ENCODE results near the gene HIF3A. TPM values are rescaled to one million over a fixed set of nuclear protein-coding genes. Genes with fewer than 3 reads are reported as not detected.

The HIF3A gene
- total RNA-seq, 2 experiments from 2014 or later: not detected

GRCh38 chr19:46380690-46381089, 83.8 kb downstream of the HIF3A start:
- Mint-ChIP-seq H3K27ac (no peak overlapping the region), H3K4me1 (ENCODE audit: low read depth) (peaks cover 2% of the 10 kb centered on the region), H3K4me3 (no peak overlapping the region), H3K36me3 (ENCODE audit: low read depth) (peaks cover 72% of the 10 kb centered on the region), H3K9me3 (ENCODE audit: insufficient read depth) (no peaks in the 10 kb centered on the region), H3K27me3 (ENCODE audit: low read depth) (no peaks in the 10 kb centered on the region)
- ATAC-seq (no peak), DNase-seq (no peak)
- ChIA-PET CTCF (interaction anchor here (1.7 to 3.9 kb wide), 2 partner anchors 15 to 34 kb away, joined by 6 to 12 read pairs; partner anchors contain the start of gene PPP5C), POLR2A (no interaction called here)

DNA sequence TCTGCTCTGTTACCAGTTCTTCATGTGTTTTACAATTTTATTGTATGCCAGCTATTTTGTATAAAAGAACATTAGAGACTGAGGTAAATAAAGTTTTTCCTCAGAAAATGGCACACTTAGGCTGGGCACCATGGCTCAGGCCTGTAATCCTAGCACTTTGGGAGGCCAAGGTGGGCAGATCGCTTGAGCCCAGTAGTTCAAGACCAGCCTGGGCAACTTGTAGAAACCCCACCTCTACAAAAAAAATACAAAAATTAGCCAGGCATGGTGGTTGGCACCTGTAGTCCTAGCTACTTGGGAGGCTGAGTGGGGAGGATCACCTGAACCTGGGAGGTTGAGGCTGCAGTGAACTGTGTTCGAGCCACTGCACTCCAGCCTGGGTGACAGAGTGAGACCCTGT, 84.5 kb downstream of the HIF3A start:
- Mint-ChIP-seq H3K36me3 (ENCODE audit: low read depth) (peaks cover 69% of the 10 kb centered on the region), H3K9me3 (ENCODE audit: insufficient read depth) (no peaks in the 10 kb centered on the region), H3K4me3 (no peak overlapping the region), H3K27me3 (ENCODE audit: low read depth) (no peaks in the 10 kb centered on the region), H3K27ac (no peak overlapping the region), H3K4me1 (ENCODE audit: low read depth) (peaks cover 2% of the 10 kb centered on the region)
- DNase-seq (no peak), ATAC-seq (no peak)
- POLR2A ChIA-PET: no interaction called here
- CTCF ChIA-PET: interaction anchor here (1.0 to 3.9 kb wide), 3 partner anchors 11 to 34 kb away, joined by 3 to 12 read pairs (median 6); partner anchors contain the start of gene PPP5C

DNA sequence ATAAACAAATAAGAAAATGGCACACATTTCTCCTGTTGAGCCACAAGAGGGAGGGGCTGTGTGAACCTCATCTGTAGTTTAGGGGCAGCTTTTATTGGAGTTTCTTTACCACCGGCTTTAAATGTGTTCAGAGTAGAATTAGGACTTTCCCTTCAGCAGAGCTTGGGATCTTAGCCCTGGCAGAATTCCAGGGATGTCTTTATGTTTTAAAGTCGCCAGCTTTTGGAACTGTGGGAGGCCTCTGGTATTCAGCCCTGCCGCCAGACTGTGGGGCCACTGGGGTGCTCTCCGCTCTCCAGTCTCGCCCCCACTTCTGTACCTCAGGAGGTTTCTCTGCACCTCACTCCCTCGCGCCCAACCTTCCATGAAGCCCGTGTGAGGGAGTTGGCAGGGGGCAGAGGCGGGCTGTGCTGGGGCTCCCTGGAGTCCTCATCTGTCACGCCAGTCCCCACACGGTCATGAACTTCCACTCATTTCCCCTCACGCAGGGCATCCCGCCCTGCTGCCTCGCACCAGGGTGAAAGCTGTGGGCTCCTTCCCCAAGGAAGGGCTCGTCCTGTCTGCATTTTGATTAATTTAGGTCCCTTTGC, 85.0 kb downstream of the HIF3A start:
- H3K9me3 Mint-ChIP-seq (ENCODE audit: insufficient read depth): no peaks in the 10 kb centered on the region
- ChIA-PET CTCF (interaction anchor here (0.9 to 3.9 kb wide), 4 partner anchors 12 to 35 kb away, joined by 3 to 12 read pairs (median 4); partner anchors contain the start of gene PPP5C), POLR2A (no interaction called here)
- no peak overlapping the region for H3K4me3 Mint-ChIP-seq
- peaks cover 2% of the 10 kb centered on the region for H3K4me1 Mint-ChIP-seq (ENCODE audit: low read depth)
- H3K27ac Mint-ChIP-seq: no peak overlapping the region
- peaks cover 66% of the 10 kb centered on the region for H3K36me3 Mint-ChIP-seq (ENCODE audit: low read depth)
- H3K27me3 Mint-ChIP-seq (ENCODE audit: low read depth): no peaks in the 10 kb centered on the region
- ATAC-seq (no peak), DNase-seq (no peak)

- CTCF ChIA-PET: interaction anchor here (1.0 to 3.9 kb wide), 3 partner anchors 12 to 103 kb away, joined by 4 to 12 read pairs (median 7); no protein-coding TSS in a partner anchor
Measured at GRCh38 chr19:46383171-46383815, 86.5 kb downstream of the HIF3A start.

DNA sequence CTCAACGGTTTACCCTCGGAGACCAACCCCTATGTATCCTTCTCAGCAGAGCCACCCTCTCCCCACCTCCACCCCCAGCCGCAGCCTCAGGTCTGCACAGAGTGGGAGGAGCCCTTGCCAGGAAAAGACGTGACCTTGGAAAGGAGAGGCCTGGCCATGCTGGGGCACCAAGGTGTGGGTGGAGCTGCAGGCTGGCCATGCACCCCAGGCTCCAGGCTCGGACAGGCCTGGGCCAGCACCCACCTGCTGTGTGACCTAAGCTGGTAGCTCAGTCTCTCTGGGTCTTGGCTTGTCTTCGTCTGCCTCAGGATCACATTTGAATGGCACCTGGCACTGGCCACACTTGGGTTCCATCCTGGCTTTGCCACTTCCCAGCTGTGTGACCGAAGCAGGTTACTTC, 87.0 kb downstream of the HIF3A start:
- Mint-ChIP-seq H3K4me3 (no peak overlapping the region), H3K4me1 (ENCODE audit: low read depth) (peaks cover 2% of the 10 kb centered on the region), H3K27ac (no peak overlapping the region), H3K27me3 (ENCODE audit: low read depth) (no peaks in the 10 kb centered on the region), H3K36me3 (ENCODE audit: low read depth) (peaks cover 69% of the 10 kb centered on the region), H3K9me3 (ENCODE audit: insufficient read depth) (no peaks in the 10 kb centered on the region)
- ChIA-PET POLR2A (no interaction called here), CTCF (interaction anchor here (1.0 to 2.1 kb wide), 2 partner anchors 11 to 104 kb away, joined by 4 to 7 read pairs; no protein-coding TSS in a partner anchor)
- no peak for ATAC-seq
- no peak for DNase-seq

More at GRCh38 chr19:46383171-46383815, 86.5 kb downstream of the HIF3A start:
- DNase-seq (no peak), ATAC-seq (no peak)
- H3K27me3 Mint-ChIP-seq (ENCODE audit: low read depth): no peaks in the 10 kb centered on the region
- no peak overlapping the region for H3K27ac Mint-ChIP-seq
- POLR2A ChIA-PET: no interaction called here
- no peak overlapping the region for H3K4me3 Mint-ChIP-seq
- no peaks in the 10 kb centered on the region for H3K9me3 Mint-ChIP-seq (ENCODE audit: insufficient read depth)
- H3K36me3 Mint-ChIP-seq (ENCODE audit: low read depth): peaks cover 67% of the 10 kb centered on the region
- H3K4me1 Mint-ChIP-seq (ENCODE audit: low read depth): peaks cover 2% of the 10 kb centered on the region

GRCh38 chr19:46384396-46384795, 87.6 kb downstream of the HIF3A start:
- peaks cover 71% of the 10 kb centered on the region for H3K36me3 Mint-ChIP-seq (ENCODE audit: low read depth)
- H3K27me3 Mint-ChIP-seq (ENCODE audit: low read depth): no peaks in the 10 kb centered on the region
- ATAC-seq: no peak
- DNase-seq: no peak
- H3K4me1 Mint-ChIP-seq (ENCODE audit: low read depth): peaks cover 2% of the 10 kb centered on the region
- CTCF ChIA-PET: interaction anchor here (2.1 kb wide), 1 partner anchor 11 kb away, joined by 7 read pairs; no protein-coding TSS in a partner anchor
- POLR2A ChIA-PET: no interaction called here
- no peaks in the 10 kb centered on the region for H3K9me3 Mint-ChIP-seq (ENCODE audit: insufficient read depth)
- no peak overlapping the region for H3K27ac Mint-ChIP-seq
- no peak overlapping the region for H3K4me3 Mint-ChIP-seq

GRCh38 chr19:46385636-46386035, 88.8 kb downstream of the HIF3A start:
- Mint-ChIP-seq H3K36me3 (ENCODE audit: low read depth) (peaks cover 70% of the 10 kb centered on the region), H3K4me1 (ENCODE audit: low read depth) (no peaks in the 10 kb centered on the region), H3K27ac (no peak overlapping the region), H3K9me3 (ENCODE audit: insufficient read depth) (no peaks in the 10 kb centered on the region), H3K4me3 (no peak overlapping the region), H3K27me3 (ENCODE audit: low read depth) (no peaks in the 10 kb centered on the region)
- no peak for ATAC-seq
- POLR2A ChIA-PET: no interaction called here
- no peak for DNase-seq
- CTCF ChIA-PET: interaction anchor here (0.8 to 2.1 kb wide), 2 partner anchors 9 to 16 kb away, joined by 3 to 7 read pairs; no protein-coding TSS in a partner anchor

GRCh38 chr19:46386151-46386550, 89.3 kb downstream of the HIF3A start:
- no peak for DNase-seq
- Mint-ChIP-seq H3K27me3 (ENCODE audit: low read depth) (no peaks in the 10 kb centered on the region), H3K4me1 (ENCODE audit: low read depth) (no peaks in the 10 kb centered on the region), H3K27ac (peak overlapping the region; percentile 8), H3K9me3 (ENCODE audit: insufficient read depth) (no peaks in the 10 kb centered on the region), H3K36me3 (ENCODE audit: low read depth) (peaks cover 66% of the 10 kb centered on the region), H3K4me3 (no peak overlapping the region)
- ChIA-PET CTCF (interaction anchor here (0.8 kb wide), 1 partner anchor 16 kb away, joined by 3 read pairs; no protein-coding TSS in a partner anchor), POLR2A (no interaction called here)
- no peak for ATAC-seq

- Mint-ChIP-seq H3K9me3 (ENCODE audit: insufficient read depth) (no peaks in the 10 kb centered on the region), H3K4me1 (ENCODE audit: low read depth) (no peaks in the 10 kb centered on the region), H3K27ac (no peak overlapping the region), H3K36me3 (ENCODE audit: low read depth) (peaks cover 69% of the 10 kb centered on the region), H3K27me3 (ENCODE audit: low read depth) (no peaks in the 10 kb centered on the region), H3K4me3 (no peak overlapping the region)
- POLR2A ChIA-PET: interaction anchor here (0.6 kb wide), 1 partner anchor 1943 kb away, joined by 5 read pairs; no protein-coding TSS in a partner anchor
- CTCF ChIA-PET: no interaction called here
- ATAC-seq (no peak), DNase-seq (no peak)
Measured at GRCh38 chr19:46386996-46387712, 90.3 kb downstream of the HIF3A start.

- H3K36me3 Mint-ChIP-seq (ENCODE audit: low read depth): peaks cover 69% of the 10 kb centered on the region
- no peak overlapping the region for H3K27ac Mint-ChIP-seq
- ATAC-seq (no peak), DNase-seq (no peak)
- H3K4me3 Mint-ChIP-seq: no peak overlapping the region
- no peaks in the 10 kb centered on the region for H3K9me3 Mint-ChIP-seq (ENCODE audit: insufficient read depth)
- ChIA-PET CTCF (no interaction called here), POLR2A (no interaction called here)
- H3K27me3 Mint-ChIP-seq (ENCODE audit: low read depth): no peaks in the 10 kb centered on the region
- no peaks in the 10 kb centered on the region for H3K4me1 Mint-ChIP-seq (ENCODE audit: low read depth)
Measured at GRCh38 chr19:46387713-46388130, 90.9 kb downstream of the HIF3A start.

- Mint-ChIP-seq H3K27me3 (ENCODE audit: low read depth) (no peaks in the 10 kb centered on the region), H3K4me1 (ENCODE audit: low read depth) (no peaks in the 10 kb centered on the region), H3K9me3 (ENCODE audit: insufficient read depth) (no peaks in the 10 kb centered on the region), H3K4me3 (no peak overlapping the region), H3K27ac (no peak overlapping the region), H3K36me3 (ENCODE audit: low read depth) (peaks cover 65% of the 10 kb centered on the region)
- ChIA-PET CTCF (no interaction called here), POLR2A (no interaction called here)
- ATAC-seq (no peak), DNase-seq (no peak)
Measured at GRCh38 chr19:46388311-46389095, 91.7 kb downstream of the HIF3A start.

Measured in activated CD8-positive, alpha-beta T cell treated with anti-CD3 and anti-CD28 coated beads, Interleukin-2, amount 10 ng/mL, durations not matched to agents 7 days and 5 days (primary cell).